HL-60 (cell line): Measurements from ENCODE around the gene INTS4.
"Not testable (repeated sequence)": the region's sequence is repeated elsewhere in the genome, so short reads cannot be mapped to it uniquely, and the experiment has no call there.

ENCODE experiments used
- DNase-seq, 2 experiments: peaks; one replicate each; pipeline ENCODE4 v3.0.0-alpha.2; 2010 to 2020; ENCODE audit warnings: low read depth in 1 of 2, low spot score in 1 of 2
- H3K27ac ChIP-seq: fragments of 250-450 bp; sonication (Bioruptor Pico); replicated peaks from 2 replicates; pipeline ENCODE4 v1.5.1; 2020; ENCODE audit warnings: mild to moderate bottlenecking, moderate library complexity
- H3K27me3 ChIP-seq: fragments of 250-450 bp; sonication (Bioruptor Pico); 2 replicates; pipeline ENCODE4 v1.5.1; 2021; ENCODE audit warnings: mild to moderate bottlenecking, moderate library complexity; ENCODE audit not compliant: insufficient read depth, poor library complexity, severe bottlenecking
- H3K4me3 ChIP-seq: replicated peaks from 2 replicates; pipeline ENCODE4 v1.5.1; 2011; ENCODE audit warnings: mild to moderate bottlenecking, control low read depth, low read length; ENCODE audit not compliant: insufficient read depth
- CTCF ChIP-seq: IDR thresholded peaks from one replicate; pipeline ENCODE4 v1.5.1; 2011; ENCODE audit warnings: low read length, control low read depth, inconsistent platforms; ENCODE audit not compliant: insufficient read depth
- GABPA ChIP-seq: IDR thresholded peaks from 2 replicates; pipeline ENCODE4 v1.6.1; 2012; ENCODE audit warnings: low read depth
- POLR2AphosphoS5 ChIP-seq: IDR thresholded peaks from 2 replicates; pipeline ENCODE4 v1.6.1; 2012; ENCODE audit warnings: low read depth
- REST ChIP-seq: IDR thresholded peaks from 2 replicates; pipeline ENCODE4 v1.6.1; 2012; ENCODE audit warnings: low read depth; ENCODE audit not compliant: insufficient replicate concordance
- SPI1 ChIP-seq: IDR thresholded peaks from 2 replicates; pipeline ENCODE4 v1.6.1; 2012; ENCODE audit warnings: low read depth, mild to moderate bottlenecking, borderline replicate concordance

INTS4 gene

DNA sequence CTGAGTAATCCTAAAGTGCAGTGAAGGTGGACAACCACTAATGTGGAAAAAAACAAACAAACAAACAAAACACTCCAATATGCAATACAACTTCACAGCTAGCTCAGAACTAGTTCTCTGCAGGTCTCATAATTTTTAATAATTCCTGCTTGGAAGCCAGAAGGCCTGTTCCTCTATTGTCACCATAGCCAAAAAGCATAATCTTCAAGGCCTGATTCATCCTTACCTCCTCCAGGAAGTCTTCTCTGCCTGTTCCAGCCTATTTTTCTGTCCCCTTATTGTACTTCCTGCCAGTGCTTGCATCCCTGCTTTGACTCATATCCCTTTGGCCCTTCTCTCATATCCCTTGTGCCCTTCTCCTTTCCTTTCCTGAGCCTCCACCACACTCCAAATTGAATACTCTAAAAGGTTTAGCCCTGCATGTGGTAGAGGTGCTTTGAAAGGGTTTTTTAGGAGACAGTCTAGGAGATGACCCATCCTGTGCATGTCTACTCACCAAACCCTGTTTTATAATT lies 104.3 kb downstream of the INTS4 start:
- not testable (repeated sequence) for H3K27me3 ChIP-seq, DNase-seq

DNA sequence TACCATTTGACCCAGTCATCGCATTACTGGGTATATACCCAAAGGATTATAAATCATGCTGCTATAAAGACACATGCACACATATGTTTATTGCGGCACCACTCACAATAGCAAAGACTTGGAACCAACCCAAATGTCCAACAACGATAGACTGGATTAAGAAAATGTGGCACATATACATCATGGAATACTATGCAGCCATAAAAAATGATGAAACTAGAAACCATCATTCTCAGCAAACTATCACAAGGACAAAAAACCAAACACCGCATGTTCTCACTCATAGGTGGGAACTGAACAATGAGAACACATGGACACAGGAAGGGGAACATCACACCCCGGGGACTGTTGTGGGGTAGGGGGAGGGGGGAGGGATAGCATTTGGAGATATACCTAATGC lies 105.4 kb downstream of the INTS4 start:
- not testable (repeated sequence) for H3K4me3 ChIP-seq, H3K27me3 ChIP-seq, DNase-seq, H3K27ac ChIP-seq

More for the DNA sequence above, 104.3 kb downstream of the INTS4 start:
- H3K4me3 ChIP-seq, H3K27ac ChIP-seq: not testable (repeated sequence)

GRCh38 chr11:77886401-77886800 lies 108.1 kb downstream of the INTS4 start:
- H3K27ac ChIP-seq = no peak overlapping the region
- H3K27me3 ChIP-seq = no peaks in the 10 kb centered on the region
- no peak overlapping the region for H3K4me3 ChIP-seq
- TF ChIP-seq POLR2AphosphoS5 (no peak), CTCF (no peak), REST (no peak), SPI1 (no peak), GABPA (no peak)
- no peak for DNase-seq

DNA sequence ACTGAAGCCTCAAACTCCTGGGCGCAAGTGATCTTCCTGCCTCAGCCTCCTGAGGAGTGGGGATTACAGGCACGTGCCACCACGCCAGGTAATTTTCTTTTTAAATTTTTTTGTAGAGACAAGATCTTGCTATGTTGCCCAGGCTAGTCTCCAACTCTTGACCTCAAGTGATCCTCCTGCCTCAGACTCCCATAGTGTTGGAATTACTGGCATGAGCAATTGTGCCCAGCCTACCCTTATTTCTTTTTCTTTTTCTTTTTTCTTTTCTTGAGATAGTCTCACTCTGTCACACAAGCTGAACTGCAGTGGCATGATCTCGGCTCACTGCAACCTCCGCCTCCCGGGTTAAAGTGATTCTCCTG lies 109.7 kb downstream of the INTS4 start:
- DNase-seq = no peak
- no peaks in the 10 kb centered on the region for H3K27me3 ChIP-seq
- H3K27ac ChIP-seq = 0 out of 2 replicates have a peak overlapping the region, but pooled peaks have one; percentile 17

More for the DNA sequence above, 109.7 kb downstream of the INTS4 start:
- no peak for TF ChIP-seq CTCF
- no peak for TF ChIP-seq GABPA
- TF ChIP-seq REST = no peak
- no peak for TF ChIP-seq POLR2AphosphoS5
- no peak overlapping the region for H3K4me3 ChIP-seq
